ENCODE results near the gene COL27A1.

COL27A1 gene

GRCh38 chr9:114218264-114219120, 63.2 kb downstream of the COL27A1 start:
- Histone ChIP-seq H3K9ac (no peak overlapping the region), H3K4me3 (ENCODE audit: low read depth, low read length) (no peak overlapping the region), H3K4me1 (peaks cover 9% of the 10 kb centered on the region), H3K27ac (no peak overlapping the region), H2AFZ (no peak overlapping the region), H3K27me3 (ENCODE audit: control insufficient read depth, insufficient read depth, low read length) (no peaks in the 10 kb centered on the region), H3K79me2 (no peaks in the 10 kb centered on the region), H3K4me2 (ENCODE audit: low read length) (no peak overlapping the region), H3K36me3 (ENCODE audit: control insufficient read depth, insufficient read depth, low read length) (no peaks in the 10 kb centered on the region), H3K9me3 (ENCODE audit: control insufficient read depth, low read length) (no peaks in the 10 kb centered on the region)
- TF ChIP-seq, protein P1, sequence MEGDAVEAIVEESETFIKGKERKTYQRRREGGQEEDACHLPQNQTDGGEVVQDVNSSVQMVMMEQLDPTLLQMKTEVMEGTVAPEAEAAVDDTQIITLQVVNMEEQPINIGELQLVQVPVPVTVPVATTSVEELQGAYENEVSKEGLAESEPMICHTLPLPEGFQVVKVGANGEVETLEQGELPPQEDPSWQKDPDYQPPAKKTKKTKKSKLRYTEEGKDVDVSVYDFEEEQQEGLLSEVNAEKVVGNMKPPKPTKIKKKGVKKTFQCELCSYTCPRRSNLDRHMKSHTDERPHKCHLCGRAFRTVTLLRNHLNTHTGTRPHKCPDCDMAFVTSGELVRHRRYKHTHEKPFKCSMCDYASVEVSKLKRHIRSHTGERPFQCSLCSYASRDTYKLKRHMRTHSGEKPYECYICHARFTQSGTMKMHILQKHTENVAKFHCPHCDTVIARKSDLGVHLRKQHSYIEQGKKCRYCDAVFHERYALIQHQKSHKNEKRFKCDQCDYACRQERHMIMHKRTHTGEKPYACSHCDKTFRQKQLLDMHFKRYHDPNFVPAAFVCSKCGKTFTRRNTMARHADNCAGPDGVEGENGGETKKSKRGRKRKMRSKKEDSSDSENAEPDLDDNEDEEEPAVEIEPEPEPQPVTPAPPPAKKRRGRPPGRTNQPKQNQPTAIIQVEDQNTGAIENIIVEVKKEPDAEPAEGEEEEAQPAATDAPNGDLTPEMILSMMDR (IDR thresholded peaks at IDR 0.05): no peak

GRCh38 chr9:114220061-114220541, 64.8 kb downstream of the COL27A1 start:
- H3K4me3 ChIP-seq (ENCODE audit: low read depth, low read length): no peak overlapping the region
- H3K79me2 ChIP-seq: no peaks in the 10 kb centered on the region
- peaks cover 2% of the 10 kb centered on the region for H3K4me1 ChIP-seq
- H3K27ac ChIP-seq: no peak overlapping the region
- TF ChIP-seq, protein P1 (IDR thresholded peaks at IDR 0.05): no peak
- no peak overlapping the region for H2AFZ ChIP-seq
- no peaks in the 10 kb centered on the region for H3K36me3 ChIP-seq (ENCODE audit: control insufficient read depth, insufficient read depth, low read length)
- no peaks in the 10 kb centered on the region for H3K9me3 ChIP-seq (ENCODE audit: control insufficient read depth, low read length)
- H3K27me3 ChIP-seq (ENCODE audit: control insufficient read depth, insufficient read depth, low read length): no peaks in the 10 kb centered on the region
- H3K4me2 ChIP-seq (ENCODE audit: low read length): no peak overlapping the region
- H3K9ac ChIP-seq: no peak overlapping the region

DNA sequence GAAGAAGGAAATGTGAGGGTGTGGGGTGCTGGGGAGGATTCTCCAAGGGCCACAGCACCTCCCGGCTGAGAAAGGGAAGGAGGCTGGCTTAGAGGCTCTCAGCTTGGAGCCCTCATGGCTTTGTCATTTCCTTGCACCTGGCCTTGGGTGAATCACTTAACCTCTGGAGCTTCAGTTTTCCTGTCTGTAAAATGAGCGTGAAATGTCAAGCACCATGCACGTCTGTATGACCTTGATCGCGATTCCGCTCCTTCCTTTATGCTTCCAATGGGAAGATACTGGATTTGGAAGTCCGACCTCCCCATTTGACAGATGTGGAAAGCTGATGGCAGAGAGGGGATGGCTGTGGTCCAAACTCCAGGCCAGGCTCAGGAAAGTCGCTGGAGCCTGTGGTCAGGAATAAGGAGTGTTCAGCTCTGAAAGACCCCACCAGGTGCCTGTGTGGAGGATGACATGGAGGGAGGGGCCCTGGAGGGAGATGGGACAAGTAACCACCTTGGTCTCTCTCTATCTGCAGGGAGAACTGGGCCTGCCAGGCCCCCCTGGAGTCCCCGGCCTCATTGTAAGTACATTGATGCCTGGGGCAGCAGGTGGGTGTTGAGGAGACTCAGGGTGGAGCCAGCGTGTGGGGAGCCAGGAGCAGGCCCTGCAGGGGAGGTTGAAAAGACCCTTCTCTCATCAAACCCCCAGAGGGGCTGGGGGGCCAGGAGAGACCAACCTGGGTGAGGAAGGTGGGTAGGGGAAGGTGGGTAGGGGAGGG, 66.5 kb downstream of the COL27A1 start:
- H3K9me3 ChIP-seq (ENCODE audit: control insufficient read depth, low read length): no peaks in the 10 kb centered on the region
- H3K36me3 ChIP-seq (ENCODE audit: control insufficient read depth, insufficient read depth, low read length): no peaks in the 10 kb centered on the region
- H3K4me1 ChIP-seq: no peaks in the 10 kb centered on the region
- H3K4me3 ChIP-seq (ENCODE audit: low read depth, low read length): no peak overlapping the region
- H2AFZ ChIP-seq: no peak overlapping the region
- no peak overlapping the region for H3K27ac ChIP-seq
- TF ChIP-seq, protein P1 (IDR thresholded peaks at IDR 0.05): no peak
- no peak overlapping the region for H3K4me2 ChIP-seq (ENCODE audit: low read length)
- no peaks in the 10 kb centered on the region for H3K79me2 ChIP-seq
- H3K9ac ChIP-seq: no peak overlapping the region
- no peaks in the 10 kb centered on the region for H3K27me3 ChIP-seq (ENCODE audit: control insufficient read depth, insufficient read depth, low read length)

DNA sequence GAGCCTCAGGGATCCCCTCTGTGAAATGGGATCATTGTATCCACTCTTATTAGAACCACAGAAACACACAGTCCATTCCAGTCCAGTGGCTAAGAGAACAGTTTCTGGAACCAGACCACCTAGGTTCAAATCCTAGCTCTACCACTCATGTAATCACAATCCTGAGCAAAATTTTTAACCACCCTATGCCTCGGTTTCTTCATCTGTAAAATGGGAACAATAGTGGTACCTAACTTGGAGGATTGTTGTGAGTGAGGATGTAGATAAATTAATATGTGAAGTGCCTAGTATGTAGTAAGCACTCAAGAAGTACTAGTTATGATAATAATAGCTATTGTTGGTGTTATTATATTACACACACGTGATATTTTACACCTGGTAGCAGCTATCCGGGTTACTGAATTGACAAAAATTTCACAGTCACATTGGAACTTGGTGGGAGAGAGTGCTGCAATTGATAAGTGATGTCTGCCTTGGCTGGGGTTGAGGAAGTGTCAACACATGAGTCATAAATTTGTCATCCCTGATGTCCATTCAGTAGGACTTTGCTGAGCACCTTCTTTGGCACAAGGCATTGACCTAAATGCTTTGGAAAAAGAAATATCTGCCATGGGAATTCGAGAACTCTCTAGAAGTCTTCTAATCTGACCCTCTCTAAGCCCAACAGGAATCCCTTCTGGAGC, 68.4 kb downstream of the COL27A1 start:
- H3K79me2 ChIP-seq: no peaks in the 10 kb centered on the region
- H3K4me2 ChIP-seq (ENCODE audit: low read length): no peak overlapping the region
- TF ChIP-seq, protein P1 (IDR thresholded peaks at IDR 0.05): no peak
- no peak overlapping the region for H3K4me3 ChIP-seq (ENCODE audit: low read depth, low read length)
- H3K9ac ChIP-seq: no peak overlapping the region
- no peak overlapping the region for H2AFZ ChIP-seq
- no peaks in the 10 kb centered on the region for H3K36me3 ChIP-seq (ENCODE audit: control insufficient read depth, insufficient read depth, low read length)
- H3K27me3 ChIP-seq (ENCODE audit: control insufficient read depth, insufficient read depth, low read length): no peaks in the 10 kb centered on the region
- no peaks in the 10 kb centered on the region for H3K9me3 ChIP-seq (ENCODE audit: control insufficient read depth, low read length)
- H3K27ac ChIP-seq: no peak overlapping the region
- no peaks in the 10 kb centered on the region for H3K4me1 ChIP-seq

Data from parathyroid adenoma (tissue), 2 donors.